ENCODE measurements around the gene JAK1.
"Not testable (repeated sequence)": the region's sequence is repeated elsewhere in the genome, so short reads cannot be mapped to it uniquely, and the experiment has no call there.

JAK1 gene

DNA sequence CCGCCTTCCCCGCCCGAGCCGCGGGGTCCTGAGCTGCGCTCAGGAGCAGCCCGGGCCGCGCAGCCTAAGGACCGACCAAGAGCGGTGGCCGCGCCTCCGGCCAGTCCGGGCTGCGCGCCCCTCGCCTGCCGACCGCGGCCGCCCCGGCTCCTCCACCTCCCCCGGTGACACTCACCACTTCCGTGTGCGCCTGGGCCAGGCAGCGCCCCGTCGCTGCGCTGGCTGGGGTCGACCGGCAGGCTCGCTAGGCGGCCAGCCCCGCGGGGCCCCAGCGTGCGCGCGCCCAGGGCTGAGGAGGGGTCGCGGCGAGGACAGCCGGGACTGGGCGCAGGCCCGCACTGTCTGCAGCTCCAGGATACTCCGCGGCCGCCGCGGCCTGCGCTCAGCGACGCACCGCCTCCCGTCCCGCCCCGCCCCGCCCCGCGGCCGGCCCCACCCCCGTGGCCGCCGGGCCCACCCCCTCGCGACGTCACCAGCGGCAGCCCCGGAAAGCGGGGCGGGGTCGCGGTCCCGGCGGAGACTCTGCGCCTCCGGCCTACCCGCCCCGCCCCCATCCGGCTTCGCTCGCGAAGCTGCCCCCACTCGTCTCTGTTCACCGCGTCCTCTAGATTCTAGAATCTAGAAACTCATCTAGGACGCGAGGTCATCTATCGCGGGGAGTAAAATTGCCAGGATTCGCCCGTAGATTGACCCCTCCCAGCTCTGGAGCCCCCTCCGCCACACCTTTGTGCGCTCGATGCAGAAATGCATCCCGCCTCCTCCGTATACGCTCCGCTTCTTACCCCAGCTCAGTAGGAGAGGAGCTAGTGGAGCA is at the start of gene JAK1:
JAK1 (minus strand) TSS at position 392 of the 814 bp plus-strand sequence. CDS start 80,285 bp downstream, outside the sequence.
- DNase-seq = peak; percentile 89

GRCh38 chr1:65014321-65014720 is 48.0 kb upstream of the JAK1 start:
- no peak for DNase-seq

DNA sequence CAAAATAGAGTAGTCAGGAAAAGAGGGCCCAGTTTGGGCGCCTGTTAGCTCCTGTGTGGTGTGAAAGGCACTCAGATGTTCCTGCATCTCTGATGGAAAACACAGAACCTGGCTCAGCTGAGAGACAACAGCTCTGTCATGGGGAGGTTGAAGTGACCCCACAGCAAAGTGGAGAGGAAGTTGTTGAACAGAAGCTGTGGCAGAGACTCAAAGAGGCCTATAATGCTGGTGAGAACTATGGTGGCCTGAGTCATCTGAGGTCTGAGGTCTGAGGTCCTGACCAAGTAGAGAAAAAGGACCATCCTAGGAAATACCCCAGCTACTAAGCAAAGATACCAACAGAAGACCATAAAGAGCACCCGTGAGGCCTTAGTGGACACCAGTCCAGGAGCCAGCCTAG is 45.6 kb upstream of the JAK1 start:
- DNase-seq = no peak

GRCh38 chr1:65009724-65010420 is 43.5 kb upstream of the JAK1 start:
- DNase-seq = peak; percentile 12

DNA sequence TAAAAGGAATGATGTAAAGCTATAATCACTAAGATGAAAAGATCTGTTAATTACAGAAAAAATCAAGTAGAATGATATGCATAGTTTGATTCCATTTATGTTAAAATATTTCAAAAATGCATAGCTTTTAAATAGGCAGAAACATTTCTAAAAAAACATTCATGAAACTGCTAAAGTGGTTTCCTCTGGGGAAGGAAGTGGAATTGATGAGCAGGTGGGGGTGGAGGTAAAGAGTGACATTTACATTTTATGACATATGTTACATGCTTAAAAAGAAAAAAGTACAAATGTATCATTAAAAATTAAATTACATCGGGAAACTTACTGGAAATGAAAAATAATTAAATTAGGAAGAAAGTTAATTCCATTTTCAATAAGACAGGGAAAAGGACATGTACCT is 42.8 kb upstream of the JAK1 start:
- DNase-seq = no peak

- DNase-seq = no peak
Observed at GRCh38 chr1:65006806-65007205, 40.5 kb upstream of the JAK1 start.

GRCh38 chr1:65003316-65003664 is 36.9 kb upstream of the JAK1 start:
- DNase-seq = no peak

DNA sequence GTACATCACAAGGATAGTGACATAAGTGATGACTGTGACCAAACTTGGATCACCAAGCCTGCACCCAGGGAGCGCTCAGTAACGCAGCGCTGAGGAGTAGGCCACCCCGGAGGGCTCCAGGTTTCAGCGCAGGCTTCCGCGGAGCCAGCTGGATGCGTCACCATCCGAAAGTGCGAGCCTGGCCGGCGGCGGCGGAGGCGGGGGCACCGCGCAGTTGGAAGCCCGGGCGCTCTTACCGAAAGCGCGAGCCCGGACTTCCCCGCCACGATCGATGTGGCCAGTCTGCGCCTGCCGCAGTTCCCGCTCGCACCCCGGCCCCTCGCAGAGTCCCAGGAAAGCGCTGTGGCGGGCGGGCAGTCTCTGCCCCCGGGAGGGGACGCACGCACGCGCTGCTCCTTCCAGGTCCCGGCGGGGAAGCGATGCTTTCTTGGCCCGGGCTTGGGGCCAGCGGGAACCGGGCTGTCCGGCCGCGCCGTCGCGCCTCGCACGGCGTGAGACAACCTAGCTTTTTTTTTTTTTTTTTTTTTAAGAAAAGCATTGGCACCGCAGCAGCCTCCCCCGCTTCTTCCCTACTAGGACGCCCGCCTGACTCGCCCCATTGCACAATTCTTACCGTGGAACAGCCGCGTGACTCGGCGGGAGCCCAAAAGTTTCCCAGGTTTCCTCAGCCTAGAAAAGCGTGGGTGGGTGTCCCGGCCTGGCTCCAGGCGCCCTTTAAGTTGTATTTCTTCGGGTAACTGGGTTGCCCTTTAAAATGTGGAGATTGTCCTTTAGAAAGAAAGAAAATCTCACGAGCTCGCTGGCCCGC is 36.4 kb upstream of the JAK1 start:
- DNase-seq = peak; percentile 59

DNA sequence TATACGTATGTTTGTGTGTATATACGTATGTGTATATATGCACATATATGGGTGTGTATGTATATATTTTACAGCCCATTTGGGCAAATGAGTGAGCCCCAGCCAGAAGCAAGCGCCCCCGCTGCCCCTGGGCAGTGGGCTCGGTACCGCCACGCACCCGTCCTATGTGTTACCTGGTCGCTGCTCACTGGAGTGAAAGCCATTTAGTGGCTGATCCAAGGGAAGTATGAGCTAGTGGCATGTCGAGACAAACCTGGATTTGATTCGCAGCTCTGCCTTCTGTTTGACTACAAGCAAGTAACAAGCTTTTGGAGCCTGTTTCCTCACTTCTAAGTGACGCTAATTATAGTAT is 35.8 kb upstream of the JAK1 start:
- peak; percentile 10 for DNase-seq

DNA sequence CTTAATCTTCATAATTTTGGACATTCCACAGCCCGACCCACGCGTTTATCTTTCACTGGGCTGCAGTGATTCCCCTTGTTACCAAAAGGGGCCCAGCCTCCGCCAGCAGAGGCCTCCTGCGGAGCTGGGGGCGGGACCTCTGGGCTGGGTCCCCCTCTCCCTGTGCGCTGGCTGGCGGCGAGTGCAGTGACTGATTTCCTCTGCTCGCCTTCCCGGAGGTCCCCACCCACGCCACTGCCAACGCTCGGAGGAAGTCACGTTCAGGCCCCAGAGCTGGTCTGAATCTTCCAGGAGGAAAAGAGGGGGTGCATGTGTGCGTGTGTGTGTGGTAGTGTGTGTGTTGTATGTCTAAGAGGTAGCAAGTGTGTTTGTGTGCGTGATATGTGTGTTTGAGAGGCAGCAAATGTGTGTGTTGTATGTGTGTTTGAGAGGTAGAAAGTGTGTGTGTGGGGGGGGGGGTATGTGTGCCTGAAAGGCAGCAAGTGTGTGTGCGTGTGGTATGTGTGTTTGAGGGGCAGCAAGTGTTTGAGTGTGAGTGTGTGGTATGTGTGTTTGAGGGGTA is 35.0 kb upstream of the JAK1 start:
- DNase-seq = peak; percentile 78

DNA sequence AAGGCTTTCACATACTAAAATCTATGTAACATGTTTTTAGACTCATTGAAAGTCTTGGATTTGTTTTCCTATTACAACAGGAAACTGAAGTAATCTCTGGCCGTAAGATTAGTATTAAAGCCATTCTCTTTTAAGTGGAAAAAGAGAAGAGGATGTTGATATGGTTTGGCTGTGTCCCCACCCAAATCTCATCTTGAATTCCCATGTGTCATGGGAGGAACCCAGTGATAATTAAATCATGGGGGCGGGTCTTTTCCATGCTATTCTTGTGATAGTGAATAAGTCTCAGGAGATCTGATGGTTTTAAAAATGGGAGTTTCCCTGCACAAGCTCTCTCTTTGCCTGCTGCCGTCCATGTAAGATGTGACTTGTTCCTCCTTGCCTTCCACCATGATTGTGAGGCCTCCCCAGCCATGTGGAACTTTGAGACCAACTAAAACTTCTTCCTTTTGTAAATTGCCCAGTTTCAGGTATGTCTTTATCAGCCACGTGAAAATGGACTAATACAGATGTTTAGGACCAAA is 32.1 kb upstream of the JAK1 start:
- DNase-seq = not testable (repeated sequence)

GRCh38 chr1:64996541-64997257 is 30.4 kb upstream of the JAK1 start:
- DNase-seq = no peak

GRCh38 chr1:64995316-64995715 is 29.0 kb upstream of the JAK1 start:
- no peak for DNase-seq

GRCh38 chr1:64986903-64987871 is 20.8 kb upstream of the JAK1 start:
- no peak for DNase-seq

DNA sequence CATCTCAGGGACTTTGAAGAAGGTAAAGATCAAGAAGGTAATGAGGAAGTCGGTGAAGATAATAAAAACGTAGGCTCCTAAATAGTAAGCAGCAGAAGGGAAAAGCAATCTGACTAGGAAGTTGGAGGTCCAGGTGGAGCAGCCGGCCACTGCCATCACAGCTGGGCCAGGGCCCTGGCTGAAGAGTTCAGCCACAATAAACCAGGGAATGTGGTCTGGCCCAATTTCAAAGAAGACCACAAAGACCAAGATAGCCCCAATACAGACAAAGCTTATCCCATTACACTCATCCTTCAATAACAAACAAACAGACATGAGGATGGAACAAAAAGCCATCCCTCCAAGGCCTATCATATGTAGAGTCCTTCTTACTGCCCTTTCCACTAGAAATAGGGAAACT is 18.4 kb upstream of the JAK1 start:
- DNase-seq = no peak

GRCh38 chr1:64984106-64984505 is 17.8 kb upstream of the JAK1 start:
- DNase-seq = no peak

GRCh38 chr1:64983110-64983509 is 16.8 kb upstream of the JAK1 start:
- DNase-seq = no peak

GRCh38 chr1:64981601-64982533 is 15.5 kb upstream of the JAK1 start:
- DNase-seq = no peak

DNA sequence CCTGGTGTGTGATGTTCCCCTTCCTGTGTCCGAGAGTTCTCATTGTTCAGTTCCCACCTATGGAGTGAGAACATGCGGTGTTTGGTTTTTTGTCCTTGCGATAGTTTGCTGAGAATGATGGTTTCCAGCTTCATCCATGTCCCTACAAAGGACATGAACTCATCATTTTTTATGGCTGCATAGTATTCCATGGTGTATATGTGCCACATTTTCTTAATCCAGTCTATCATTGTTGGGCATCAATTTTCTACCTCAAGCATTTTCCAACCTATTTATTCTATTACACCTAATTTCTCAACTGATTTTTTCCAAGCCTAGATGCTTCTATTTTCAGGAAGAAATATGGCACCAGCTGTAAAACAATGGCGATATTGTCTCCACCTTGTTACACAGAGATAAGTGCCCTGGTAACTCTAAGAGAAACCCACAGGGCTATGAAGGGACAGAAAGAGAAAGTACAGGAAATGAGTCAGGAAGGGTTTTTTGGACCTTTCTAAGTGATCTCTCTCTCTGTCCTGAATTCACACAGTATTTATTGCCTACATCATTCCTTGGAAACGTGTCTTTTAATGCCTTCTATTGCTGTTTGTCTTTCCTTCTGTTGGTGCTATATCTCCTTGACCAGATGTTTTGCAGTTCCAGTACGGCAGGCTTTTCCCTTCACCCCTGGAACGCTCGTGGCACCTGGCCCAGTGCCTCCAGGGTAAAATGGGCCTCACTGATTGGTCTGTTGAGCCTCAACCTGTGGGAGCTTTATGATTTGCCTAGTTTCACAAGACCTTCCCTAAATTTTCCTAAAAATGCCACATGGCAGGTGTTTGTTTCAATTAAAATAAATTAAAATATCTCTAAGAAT is 14.6 kb upstream of the JAK1 start:
- no peak for DNase-seq
